ENCODE measurements around the gene ASAP2. TPM values are rescaled to one million over a fixed set of nuclear protein-coding genes. Genes with fewer than 3 reads are reported as not detected.

Gene ASAP2
- total RNA-seq, 1 experiment from 2014 or later = 34.7 TPM

DNA sequence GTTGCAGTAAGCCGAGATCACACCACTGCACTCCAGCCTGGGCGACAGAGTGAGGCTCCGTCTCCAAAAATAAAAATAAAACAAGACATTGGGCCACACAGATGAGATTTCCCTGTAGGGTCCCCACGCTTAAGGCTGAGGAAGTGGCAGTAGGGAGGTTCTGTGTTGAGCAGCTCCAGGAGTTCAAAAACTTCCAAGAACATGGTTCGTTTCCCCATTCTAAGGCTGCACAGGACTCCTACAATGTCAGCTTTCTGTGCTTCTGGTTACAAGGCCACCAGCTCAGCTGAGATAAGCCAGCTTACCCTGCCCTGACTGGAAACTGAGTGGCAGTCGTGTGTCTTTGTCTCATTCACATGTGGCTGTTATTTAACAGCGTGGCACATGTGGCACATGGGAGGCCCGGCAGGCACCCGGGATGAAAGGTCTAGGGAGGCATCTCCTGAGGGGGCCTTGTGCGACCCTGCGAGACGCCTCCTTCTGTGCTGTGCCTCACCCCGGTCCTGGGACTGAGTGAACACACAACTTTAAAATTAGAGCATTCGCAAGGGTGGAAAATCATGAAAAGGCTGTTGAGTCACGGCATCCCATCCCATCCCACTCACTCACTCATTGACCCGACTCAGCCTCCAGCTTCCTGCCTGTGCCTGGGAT lies 209.0 kb downstream of the ASAP2 start:
- no peak for DNase-seq (ENCODE audit: extremely low read depth, low read depth)

DNA sequence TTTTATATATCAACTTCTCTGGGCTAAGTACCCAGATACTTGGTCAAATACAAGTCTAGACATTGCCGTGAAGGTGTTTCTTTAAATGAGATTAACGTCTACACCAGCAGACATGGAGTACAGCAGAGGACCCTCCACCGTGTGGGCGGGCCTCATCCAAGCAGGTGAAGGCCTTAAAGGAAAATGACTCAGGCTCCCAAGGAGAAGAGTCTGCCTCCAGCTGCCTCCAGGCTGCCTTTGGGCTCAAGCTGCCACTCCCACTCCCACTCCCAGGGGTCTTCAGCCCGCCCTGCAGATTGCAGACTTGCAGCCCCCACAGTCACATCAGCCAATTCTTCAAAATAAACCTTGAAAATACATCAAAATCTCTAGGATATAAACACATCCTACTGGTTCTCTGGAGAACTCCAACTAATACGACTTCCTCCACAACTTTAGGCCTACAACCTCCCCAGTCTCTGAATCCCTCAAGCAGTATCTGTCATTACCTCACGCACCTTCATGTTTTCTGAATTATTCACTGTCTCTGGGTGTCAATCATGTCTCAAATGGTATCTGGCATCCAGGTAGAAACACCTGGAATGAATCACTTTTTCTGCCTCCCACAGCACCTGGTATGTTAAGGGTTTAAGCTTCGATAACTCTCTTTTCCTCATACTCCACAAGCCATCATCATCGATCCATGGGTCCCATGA lies 209.8 kb downstream of the ASAP2 start:
- no peak for DNase-seq (ENCODE audit: extremely low read depth, low read depth)

DNA sequence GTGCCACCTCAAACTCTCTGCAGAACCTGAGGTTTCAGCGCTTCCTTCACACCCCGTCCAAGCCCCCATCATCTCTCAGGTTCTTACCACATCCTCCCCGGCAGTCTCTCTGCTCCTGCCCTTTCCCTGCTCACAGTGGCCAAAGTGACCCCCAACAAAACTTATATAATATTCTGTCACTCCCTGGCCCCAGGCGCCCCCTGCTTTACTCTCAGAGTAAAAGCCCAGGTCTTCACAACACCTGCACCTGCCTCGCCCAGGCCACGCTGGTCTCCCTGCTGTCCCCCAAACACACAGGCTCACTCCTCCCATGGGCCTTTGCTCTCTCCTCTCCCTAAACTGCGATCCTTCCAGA lies 210.3 kb downstream of the ASAP2 start:
- no peak for DNase-seq (ENCODE audit: extremely low read depth, low read depth)

- no peak for DNase-seq (ENCODE audit: extremely low read depth, low read depth)
These were observed 211.1 kb downstream of the ASAP2 start for GRCh38 chr2:9417725-9418124.

DNA sequence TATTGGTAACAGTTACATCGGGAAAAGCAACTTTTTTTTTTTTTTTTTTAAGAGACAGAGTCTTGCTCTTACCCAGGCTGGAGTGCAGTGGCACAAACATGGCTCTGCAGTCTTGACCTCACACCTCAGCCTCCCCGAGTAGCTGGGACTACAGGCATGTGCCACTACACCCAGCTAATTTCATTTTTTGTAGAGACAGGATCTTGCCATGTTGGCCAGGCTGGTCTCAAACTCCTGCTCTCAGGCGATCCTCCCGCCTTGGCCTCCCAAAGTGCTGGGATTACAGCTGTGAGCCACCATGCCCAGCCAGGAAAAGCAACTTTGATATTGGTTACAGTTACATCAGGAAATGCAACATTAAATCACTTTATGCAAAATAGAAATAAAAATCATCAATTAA lies 212.1 kb downstream of the ASAP2 start:
- DNase-seq (ENCODE audit: extremely low read depth, low read depth) = no peak

- DNase-seq (ENCODE audit: extremely low read depth, low read depth) = no peak
These were observed 212.9 kb downstream of the ASAP2 start for GRCh38 chr2:9419541-9419940.

- DNase-seq (ENCODE audit: extremely low read depth, low read depth) = no peak
These were observed 213.9 kb downstream of the ASAP2 start for GRCh38 chr2:9420495-9420894.

GRCh38 chr2:9422321-9423099 lies 215.9 kb downstream of the ASAP2 start:
- no peak for DNase-seq (ENCODE audit: extremely low read depth, low read depth)

GRCh38 chr2:9423100-9423921 lies 216.7 kb downstream of the ASAP2 start, which contains the start of the genes CPSF3 and ITGB1BP1:
TSS of gene CPSF3 (plus strand) at chr2:9423654. CDS start at chr2:9423774, 120 bp downstream.
TSS of gene ITGB1BP1 (minus strand) at chr2:9423528. CDS start at chr2:9418697, 4,831 bp downstream.
- peak; percentile 97 for DNase-seq (ENCODE audit: extremely low read depth, low read depth)

DNA sequence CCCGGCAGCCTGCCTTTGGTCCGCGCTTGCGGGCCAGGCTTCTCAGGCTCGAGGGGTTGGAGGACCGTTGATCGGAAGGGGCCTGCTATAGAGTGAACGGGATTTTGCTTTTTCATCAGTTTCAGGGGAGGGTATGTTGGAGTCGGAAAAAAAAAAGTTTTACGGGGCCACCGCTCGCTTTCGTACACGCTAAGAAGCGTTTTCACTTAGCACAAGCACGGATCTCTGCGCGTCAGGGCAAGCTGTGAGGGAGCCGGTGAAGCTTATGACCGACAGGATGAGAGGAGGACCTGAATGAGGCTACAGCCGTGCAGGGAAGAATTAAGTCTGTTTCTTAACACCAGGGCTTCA lies 217.3 kb downstream of the ASAP2 start:
- no peak for DNase-seq (ENCODE audit: extremely low read depth, low read depth)

GRCh38 chr2:9424447-9425164 lies 218.0 kb downstream of the ASAP2 start:
- no peak for DNase-seq (ENCODE audit: extremely low read depth, low read depth)

- DNase-seq (ENCODE audit: extremely low read depth, low read depth) = no peak
These were observed 222.5 kb downstream of the ASAP2 start for GRCh38 chr2:9428965-9429577.

DNA sequence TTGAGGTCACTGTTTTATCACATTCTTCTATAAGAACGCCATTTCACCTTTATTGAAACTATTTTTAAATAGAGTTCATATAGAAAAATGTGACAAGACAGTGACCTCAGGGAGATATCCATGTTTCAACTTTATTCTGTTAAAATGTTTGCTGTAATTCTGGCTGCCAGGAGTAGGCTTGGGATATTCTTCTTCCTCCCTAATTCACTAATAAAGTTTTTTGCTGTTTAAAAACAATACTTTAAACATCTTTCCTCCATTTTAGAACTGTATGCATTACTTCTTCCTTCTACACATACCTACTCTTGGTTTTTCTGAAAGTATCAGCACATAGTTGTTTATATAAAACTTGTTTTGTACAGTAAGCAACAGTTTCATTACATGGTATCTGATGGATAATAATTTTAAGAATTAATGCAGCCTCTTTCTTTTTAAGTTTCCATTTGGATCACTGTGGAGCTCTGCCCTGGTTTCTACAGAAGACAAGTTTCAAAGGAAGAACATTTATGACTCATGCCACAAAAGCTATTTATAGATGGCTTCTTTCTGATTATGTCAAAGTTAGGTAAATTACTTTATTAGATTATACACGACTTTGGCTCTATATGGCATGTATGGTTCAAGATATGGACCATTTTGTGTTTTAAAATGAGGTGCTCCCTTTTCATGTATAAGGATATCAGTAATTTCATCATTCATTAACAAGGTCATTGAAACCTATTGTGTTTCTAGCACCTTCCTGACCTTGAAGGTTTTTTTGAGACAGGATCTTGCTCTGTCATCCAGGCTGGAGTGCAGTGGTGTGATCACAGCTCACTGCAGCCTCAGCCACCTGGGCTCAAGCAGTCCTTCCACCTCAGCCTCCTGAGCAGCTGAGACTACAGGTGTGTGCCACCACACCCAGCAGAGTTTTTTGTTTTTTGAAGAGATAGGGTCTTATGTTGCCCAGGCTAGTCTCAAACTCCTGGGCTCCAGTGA lies 224.0 kb downstream of the ASAP2 start:
- no peak for DNase-seq (ENCODE audit: extremely low read depth, low read depth)

DNA sequence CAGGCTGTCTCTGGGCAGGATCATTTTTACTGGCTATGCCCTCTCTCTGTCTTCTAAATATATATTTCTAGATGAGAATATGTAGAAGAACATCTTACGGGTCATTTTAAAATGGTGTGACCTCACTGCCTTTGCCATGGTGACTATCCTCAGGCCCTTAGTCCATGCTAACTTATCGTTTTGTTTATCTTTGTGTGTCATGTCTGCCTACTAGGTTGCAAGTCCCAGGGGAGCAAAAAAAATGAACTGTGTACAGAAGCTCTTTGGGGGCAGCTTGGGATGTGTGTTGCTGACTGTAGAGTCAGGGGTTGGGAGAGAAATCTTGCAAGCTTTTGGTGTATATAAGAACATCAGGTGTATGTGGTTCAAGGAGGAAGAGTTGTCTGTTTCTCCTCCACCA lies 227.9 kb downstream of the ASAP2 start:
- DNase-seq (ENCODE audit: extremely low read depth, low read depth) = no peak

DNA sequence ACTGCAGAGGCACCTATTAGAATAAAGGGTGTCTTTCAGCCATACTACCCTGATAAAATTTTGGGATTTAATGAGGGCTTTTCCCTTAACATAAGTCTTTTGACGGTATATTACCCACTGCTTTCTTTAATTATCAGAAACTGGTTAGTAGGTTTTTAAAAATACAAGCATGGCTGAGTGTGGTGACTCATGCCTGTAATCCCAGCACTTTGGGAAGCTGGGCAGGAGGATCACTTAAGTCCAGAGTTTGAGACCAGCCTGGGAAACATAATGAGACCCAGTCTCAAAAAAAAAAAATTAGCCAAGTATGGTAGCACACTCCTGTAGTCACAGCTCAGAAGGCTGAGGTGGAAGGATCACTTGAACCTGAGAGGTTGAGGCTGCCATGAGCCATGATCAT lies 232.9 kb downstream of the ASAP2 start:
- DNase-seq (ENCODE audit: extremely low read depth, low read depth) = no peak

GRCh38 chr2:9440058-9440727 lies 233.6 kb downstream of the ASAP2 start:
- DNase-seq (ENCODE audit: extremely low read depth, low read depth) = no peak

DNA sequence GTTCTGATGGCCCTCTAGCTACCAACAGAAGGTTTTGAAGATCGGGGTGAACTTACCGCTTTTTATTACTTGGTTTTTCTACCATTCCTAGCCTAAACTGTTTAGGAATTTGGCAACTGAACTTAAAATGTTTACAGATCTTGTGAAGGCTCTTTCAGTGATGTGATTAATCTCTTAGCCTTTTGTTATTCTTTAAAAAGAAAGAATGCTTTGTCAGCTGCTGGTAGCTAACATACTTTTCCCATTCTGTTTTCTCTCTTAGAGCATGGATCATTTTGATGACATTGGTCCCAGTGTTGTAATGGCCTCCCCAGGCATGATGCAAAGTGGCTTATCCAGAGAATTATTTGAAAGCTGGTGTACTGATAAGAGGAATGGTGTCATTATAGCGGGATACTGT lies 234.9 kb downstream of the ASAP2 start:
- no peak for DNase-seq (ENCODE audit: extremely low read depth, low read depth)

DNA sequence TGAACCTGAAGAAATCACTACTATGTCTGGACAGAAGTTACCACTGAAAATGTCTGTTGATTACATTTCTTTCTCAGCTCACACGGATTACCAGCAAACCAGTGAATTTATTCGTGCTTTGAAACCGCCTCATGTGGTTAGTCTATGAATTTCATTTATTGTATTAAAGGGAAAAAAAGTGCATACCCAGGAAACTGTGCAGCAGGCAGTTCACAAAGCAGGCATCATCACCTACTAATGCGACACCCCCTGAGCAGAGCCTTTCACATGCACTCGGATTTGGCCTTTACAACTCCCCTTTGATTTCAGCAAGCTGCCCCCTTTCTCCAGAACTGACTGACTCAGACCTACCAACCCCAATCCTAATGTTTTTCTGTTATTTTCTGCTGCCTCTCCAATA lies 236.9 kb downstream of the ASAP2 start:
- no peak for DNase-seq (ENCODE audit: extremely low read depth, low read depth)

Measured in NCI-H460 (cell line).